Endothelial cell of umbilical vein (primary cell): ENCODE measurements around the gene SLC29A3. TPM values are rescaled to one million over a fixed set of nuclear protein-coding genes. Genes with fewer than 3 reads are reported as not detected.

Source experiments
- BruUV-seq: library from RNA; stranded (reverse); fragments of 400-500 nt; replicated peaks from 2 replicates; lab custom pipeline; 2021; lab: Mats Ljungman, UMichigan
- CTCF ChIA-PET: fragments of 300-600, 350-600 bp; sonication (Branson Sonifier 250); formaldehyde crosslinking; loops from one replicate; lab custom pipeline; 2021; ENCODE audit warnings: antibody characterized with exemption, inconsistent platforms; lab: Charles Lee
- POLR2A ChIA-PET: fragments of 300-600, 350-600 bp; sonication (Branson Sonifier 250); formaldehyde crosslinking; loops from one replicate; lab custom pipeline; 2021; ENCODE audit warnings: antibody characterized with exemption, inconsistent platforms; lab: Charles Lee
- DNase-seq: peaks from one replicate; pipeline ENCODE4 v3.0.0-alpha.2; 2011; ENCODE audit warnings: low read depth, low spot score
- FAIRE-seq: peaks from 2 replicates; lab custom pipeline; 2011; peaks lifted over from hg19 to GRCh38; lab: Jason Lieb, UNC
- H2AFZ ChIP-seq: 2 replicates; pipeline ENCODE4 v1.6.0; 2012; ENCODE audit warnings: low read depth, low read length, control low read depth, inconsistent platforms
- H3K27ac ChIP-seq: 2 replicates; pipeline ENCODE4 v1.5.1; 2011; ENCODE audit warnings: low read depth, mild to moderate bottlenecking, control low read depth, low read length, moderate library complexity; ENCODE audit not compliant: insufficient read depth
- H3K27me3 ChIP-seq, 2 experiments: 2 replicates each; pipeline versions ENCODE4 v1.6.0 to v1.6.1; 2011; ENCODE audit warnings: low read length in 2 of 2, mixed read lengths in 1 of 2; ENCODE audit not compliant: control insufficient read depth in 2 of 2, insufficient read depth in 2 of 2
- H3K36me3 ChIP-seq, 2 experiments: 2 replicates in 1 of 2; 3 replicates in 1 of 2; pipeline ENCODE4 v1.5.1; 2011; ENCODE audit warnings: low read length in 2 of 2, mild to moderate bottlenecking in 1 of 2, moderate library complexity in 1 of 2; ENCODE audit not compliant: control insufficient read depth in 2 of 2, insufficient read depth in 2 of 2; ENCODE audit errors: extremely low read depth in 1 of 2
- H3K4me1 ChIP-seq: 3 replicates; pipeline ENCODE4 v1.5.1; 2011; ENCODE audit warnings: mild to moderate bottlenecking, low read length; ENCODE audit not compliant: control insufficient read depth, insufficient read depth; ENCODE audit errors: extremely low read depth
- H3K4me2 ChIP-seq: 2 replicates; pipeline ENCODE4 v1.6.1; 2011; ENCODE audit warnings: low read length, control low read depth, mixed read lengths; ENCODE audit not compliant: insufficient read depth
- H3K4me3 ChIP-seq, 3 experiments: fragments of 200-600 bp in 1 of 3; sonication (generic), shearing (Covaris generic) in 1 of 3; replicated peaks in 1 of 3; 2 replicates each; pipeline ENCODE4 v1.5.1; 2011 to 2016; ENCODE audit warnings: control low read depth in 3 of 3, low read length in 3 of 3, mild to moderate bottlenecking in 2 of 3, inconsistent platforms in 1 of 3, low read depth in 1 of 3, moderate library complexity in 1 of 3; ENCODE audit not compliant: insufficient read depth in 1 of 3
- H3K79me2 ChIP-seq: 2 replicates; pipeline ENCODE4 v1.6.0; 2012; ENCODE audit warnings: low read length, inconsistent platforms; ENCODE audit not compliant: control insufficient read depth, insufficient read depth
- H3K9ac ChIP-seq: replicated peaks from 2 replicates; pipeline ENCODE3; 2011; ENCODE audit warnings: low read length, control low read depth; ENCODE audit not compliant: insufficient read depth; ENCODE audit errors: extremely low read depth
- H3K9me1 ChIP-seq: replicated peaks from 3 replicates; pipeline ENCODE4 v1.6.0; 2011; ENCODE audit warnings: mild to moderate bottlenecking, low read length; ENCODE audit not compliant: control insufficient read depth, insufficient read depth; ENCODE audit errors: extremely low read depth
- H3K9me3 ChIP-seq: replicated peaks from 2 replicates; pipeline ENCODE4 v1.5.1; 2012; ENCODE audit warnings: low read length, inconsistent platforms; ENCODE audit not compliant: control insufficient read depth, insufficient read depth
- H4K20me1 ChIP-seq: replicated peaks from 2 replicates; pipeline ENCODE3; 2011; ENCODE audit warnings: mild to moderate bottlenecking, low read length; ENCODE audit not compliant: control insufficient read depth, insufficient read depth; ENCODE audit errors: extremely low read depth
- CTCF ChIP-seq, 2 donors: IDR thresholded peaks; 1 replicate in 1 of 2; 2 replicates in 1 of 2; pipeline ENCODE4 v1.5.1; 2011; ENCODE audit warnings: low read length in 2 of 2, mild to moderate bottlenecking in 2 of 2, moderate library complexity in 2 of 2, control low read depth in 1 of 2, inconsistent platforms in 1 of 2, low read depth in 1 of 2; ENCODE audit not compliant: insufficient read depth in 1 of 2; ENCODE audit errors: extremely low read depth in 1 of 2
- EZH2 ChIP-seq: IDR thresholded peaks from 2 replicates; pipeline ENCODE4 v1.6.1; 2012; ENCODE audit warnings: borderline replicate concordance, low read depth, mild to moderate bottlenecking, moderate library complexity, low read length, inconsistent platforms; ENCODE audit not compliant: severe bottlenecking
- FOS ChIP-seq: IDR thresholded peaks from 2 replicates; pipeline ENCODE4 v1.6.1; 2011; ENCODE audit warnings: mild to moderate bottlenecking, low read length, moderate library complexity, borderline replicate concordance; ENCODE audit not compliant: insufficient read depth
- GATA2 ChIP-seq: IDR thresholded peaks from 2 replicates; pipeline ENCODE4 v1.7.0; 2011; ENCODE audit warnings: low read depth, mild to moderate bottlenecking, moderate library complexity, mixed read lengths, low read length; ENCODE audit not compliant: insufficient read length, insufficient read depth
- JUN ChIP-seq: IDR thresholded peaks from 2 replicates; pipeline ENCODE4 v1.6.1; 2011; ENCODE audit warnings: borderline replicate concordance, low read depth; ENCODE audit not compliant: insufficient read length, insufficient read depth
- MAX ChIP-seq: IDR thresholded peaks from 2 replicates; pipeline ENCODE4 v1.6.1; 2011; ENCODE audit not compliant: insufficient read depth, insufficient read length
- MYC ChIP-seq: IDR thresholded peaks from one replicate; pipeline ENCODE4 v1.6.1; 2011; ENCODE audit warnings: mild to moderate bottlenecking, low read depth, low read length
- POLR2A ChIP-seq: IDR thresholded peaks from 2 replicates; pipeline ENCODE4 v1.6.1; 2012; ENCODE audit warnings: low read depth, mild to moderate bottlenecking, control low read depth, low read length
- POLR2AphosphoS5 ChIP-seq: IDR thresholded peaks from 2 replicates; pipeline ENCODE4 v1.6.1; 2012; ENCODE audit warnings: low read depth, mild to moderate bottlenecking, control low read depth, low read length, moderate library complexity; ENCODE audit not compliant: insufficient read depth
- dilution Hi-C: fragments of 300-500 bp; cut with MboI; formaldehyde crosslinking; loops from one replicate; pipeline ENCODE4 v1.15.0; 2019; ENCODE audit warnings: low sequenced_read_pairs; ENCODE audit not compliant: extremely low pct_ligation_motif_present
- intact Hi-C: fragments of 100-400 bp; cut with micrococcal nuclease; formaldehyde crosslinking; loops from one replicate; pipeline ENCODE4 v1.10.0; 2022
- polyA plus RNA-seq, 4 experiments: library from polyadenylated mRNA; depleted of rRNA in 3 of 4; stranded (reverse) in 3 of 4; unstranded in 1 of 4; fragments of >200 nt; gene quantifications; 2 replicates each; pipeline versions ENCODE4 v1.2.1 to v1.2.3, GENCODE V29; 2011 to 2012; ENCODE audit warnings: missing spikeins in 1 of 4
- total RNA-seq: library from RNA; stranded (reverse); gene quantifications from 2 replicates; pipeline ENCODE4 v1.2.3, GENCODE V29; 2021

SLC29A3 gene
- total and polyA plus RNA-seq, 2 donors (not counting 3 experiments of a cell fraction or from before 2014, with no cell fraction given): 5.0 to 9.1 TPM

GRCh38 chr10:71290331-71290730 lies 28.7 kb upstream of the SLC29A3 start:
- Histone ChIP-seq H3K4me3 (no peak overlapping the region), H3K4me1 (no peaks in the 10 kb centered on the region), H3K79me2 (no peaks in the 10 kb centered on the region), H3K9me1 (no peaks in the 10 kb centered on the region), H3K4me2 (no peak overlapping the region), H3K9me3 (no peaks in the 10 kb centered on the region), H2AFZ (no peak overlapping the region), H4K20me1 (no peaks in the 10 kb centered on the region), H3K9ac (no peak overlapping the region), H3K36me3 (no peaks in the 10 kb centered on the region), H3K27me3 (no peaks in the 10 kb centered on the region), H3K27ac (no peak overlapping the region)
- ChIA-PET CTCF (interaction anchor here (1.1 to 1.7 kb wide), 3 partner anchors 20 to 364 kb away, joined by 3 to 4 read pairs (median 4); no protein-coding TSS in a partner anchor), POLR2A (no interaction called here)
- FAIRE-seq (no peak), DNase-seq (no peak)
- dilution Hi-C loops (no loop called here), intact Hi-C loops (no loop called here)
- TF ChIP-seq POLR2A (no peak), POLR2AphosphoS5 (no peak), FOS (no peak), MYC (no peak), GATA2 (no peak), JUN (no peak), EZH2 (no peak), CTCF (IDR thresholded peaks at IDR 0.05; ENCODE audit: extremely low read depth in 1 of 2, insufficient read depth in 1 of 2, low read depth in 1 of 2, low read length in 2 of 2) (no peak), MAX (no peak)
- no TSS peak for BruUV-seq
